ENCODE measurements around the gene PBXIP1.

PBXIP1 gene

DNA sequence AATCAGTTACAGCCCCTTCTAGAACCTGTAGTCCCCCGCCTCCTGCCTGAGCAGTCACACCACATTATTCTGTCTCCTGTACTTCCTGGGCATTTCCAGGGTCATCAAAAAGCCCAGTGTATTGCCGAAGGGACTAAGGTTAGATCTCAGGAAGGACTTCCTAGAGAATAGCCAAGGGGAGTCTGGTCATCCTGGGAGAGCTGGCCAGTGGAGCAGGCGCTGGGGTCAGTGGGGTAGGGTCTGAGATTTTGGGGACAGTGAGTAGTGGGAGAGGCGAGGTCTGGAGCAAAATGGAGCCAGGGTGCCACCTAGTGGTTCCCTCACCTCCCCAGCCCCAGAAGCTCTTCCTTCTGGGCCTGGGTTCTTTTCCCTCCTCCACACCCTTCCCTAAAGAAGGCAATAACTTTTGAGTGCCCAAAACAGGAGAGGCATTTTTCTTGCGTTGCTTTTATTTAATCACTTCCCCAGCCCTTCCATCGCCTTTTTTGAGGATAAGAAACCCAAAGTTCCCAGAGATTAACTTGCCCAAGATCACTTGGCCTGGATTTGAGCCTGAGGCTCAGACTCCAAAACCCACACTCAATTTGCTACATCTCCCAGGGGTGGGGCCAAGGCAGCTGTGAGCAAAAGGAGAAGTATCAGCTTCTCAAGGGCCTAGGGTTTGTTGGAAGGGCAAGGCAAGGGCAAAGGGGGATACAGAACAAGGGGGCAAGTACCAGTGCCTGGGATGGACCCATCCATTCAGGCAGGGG lies 12.1 kb downstream of the PBXIP1 start:
- no peak overlapping the region for H2AFZ ChIP-seq (ENCODE audit: low read depth, low read length)
- peak overlapping the region; percentile 29; the same call in 1 of the 2 replicates for H3K9ac ChIP-seq (ENCODE audit: low read length)
- H3K79me2 ChIP-seq (ENCODE audit: low read length), result no peaks in the 10 kb centered on the region
- peak overlapping the region; percentile 85 for H3K4me2 ChIP-seq (ENCODE audit: low read length)
- H3K36me3 ChIP-seq (replicated peaks; ENCODE audit: low read depth, low read length), result no peaks in the 10 kb centered on the region
- H3K4me1 ChIP-seq (ENCODE audit: low read length), result peaks cover 54% of the 10 kb centered on the region
- peak overlapping the region; percentile 88 for H3K27ac ChIP-seq (ENCODE audit: low read length)
- H3K27me3 ChIP-seq (ENCODE audit: low read depth, low read length), result no peaks in the 10 kb centered on the region
- peak overlapping the region; percentile 36 for H3K4me3 ChIP-seq (ENCODE audit: low read length)
- no peaks in the 10 kb centered on the region for H3K9me3 ChIP-seq (ENCODE audit: insufficient read depth, low read length)
- TF ChIP-seq, protein P1, sequence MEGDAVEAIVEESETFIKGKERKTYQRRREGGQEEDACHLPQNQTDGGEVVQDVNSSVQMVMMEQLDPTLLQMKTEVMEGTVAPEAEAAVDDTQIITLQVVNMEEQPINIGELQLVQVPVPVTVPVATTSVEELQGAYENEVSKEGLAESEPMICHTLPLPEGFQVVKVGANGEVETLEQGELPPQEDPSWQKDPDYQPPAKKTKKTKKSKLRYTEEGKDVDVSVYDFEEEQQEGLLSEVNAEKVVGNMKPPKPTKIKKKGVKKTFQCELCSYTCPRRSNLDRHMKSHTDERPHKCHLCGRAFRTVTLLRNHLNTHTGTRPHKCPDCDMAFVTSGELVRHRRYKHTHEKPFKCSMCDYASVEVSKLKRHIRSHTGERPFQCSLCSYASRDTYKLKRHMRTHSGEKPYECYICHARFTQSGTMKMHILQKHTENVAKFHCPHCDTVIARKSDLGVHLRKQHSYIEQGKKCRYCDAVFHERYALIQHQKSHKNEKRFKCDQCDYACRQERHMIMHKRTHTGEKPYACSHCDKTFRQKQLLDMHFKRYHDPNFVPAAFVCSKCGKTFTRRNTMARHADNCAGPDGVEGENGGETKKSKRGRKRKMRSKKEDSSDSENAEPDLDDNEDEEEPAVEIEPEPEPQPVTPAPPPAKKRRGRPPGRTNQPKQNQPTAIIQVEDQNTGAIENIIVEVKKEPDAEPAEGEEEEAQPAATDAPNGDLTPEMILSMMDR (IDR thresholded peaks at IDR 0.05; ENCODE audit: low read depth, low read length), result peak; percentile 97
- no peak for TF ChIP-seq EZH2phosphoT487 (IDR thresholded peaks at IDR 0.05; ENCODE audit: low read depth)
- H4K20me1 ChIP-seq (ENCODE audit: insufficient read depth, low read length), result no peaks in the 10 kb centered on the region

DNA sequence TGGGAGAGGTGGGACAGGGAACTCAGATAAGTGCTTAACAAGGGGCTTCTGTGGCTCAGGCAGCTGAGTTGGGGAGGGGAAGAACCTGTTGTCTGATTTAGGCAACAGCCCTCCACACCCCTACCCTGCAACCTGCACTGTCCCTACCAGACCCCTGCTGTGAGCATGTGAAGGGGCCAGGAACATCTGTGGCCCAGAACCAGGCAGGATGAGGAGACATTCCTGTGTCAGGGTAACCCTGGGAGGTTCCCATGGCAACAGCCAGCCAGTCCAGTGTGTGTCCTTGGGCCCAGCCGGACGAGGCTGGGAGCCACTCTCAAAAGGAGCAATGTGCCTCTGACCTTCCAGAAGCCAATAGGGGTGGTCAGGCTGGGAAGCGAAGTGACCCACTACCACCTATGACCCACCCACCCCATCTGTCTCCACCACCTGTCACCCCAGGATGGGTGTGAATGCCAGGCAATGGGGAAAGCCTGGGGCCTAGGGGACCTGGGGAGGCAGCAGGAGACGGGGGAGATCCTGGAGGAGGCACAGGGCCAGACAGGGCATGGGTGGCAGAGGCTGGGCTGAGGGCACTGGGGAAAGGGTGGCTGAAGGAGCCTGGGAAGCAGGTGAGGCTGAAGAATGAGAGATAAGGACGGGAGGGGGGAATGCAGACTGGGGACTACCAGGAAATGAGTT lies 14.4 kb downstream of the PBXIP1 start:
- H4K20me1 ChIP-seq (ENCODE audit: insufficient read depth, low read length), result no peaks in the 10 kb centered on the region
- H3K4me2 ChIP-seq (ENCODE audit: low read length), result peak overlapping the region; percentile 85
- no peaks in the 10 kb centered on the region for H3K79me2 ChIP-seq (ENCODE audit: low read length)
- H3K9ac ChIP-seq (ENCODE audit: low read length), result peak overlapping the region; percentile 82
- peaks cover 57% of the 10 kb centered on the region for H3K4me1 ChIP-seq (ENCODE audit: low read length)
- no peak overlapping the region for H2AFZ ChIP-seq (ENCODE audit: low read depth, low read length)
- H3K36me3 ChIP-seq (replicated peaks; ENCODE audit: low read depth, low read length), result no peaks in the 10 kb centered on the region
- no peaks in the 10 kb centered on the region for H3K9me3 ChIP-seq (ENCODE audit: insufficient read depth, low read length)
- H3K27me3 ChIP-seq (ENCODE audit: low read depth, low read length), result no peaks in the 10 kb centered on the region
- peak overlapping the region; percentile 88 for H3K27ac ChIP-seq (ENCODE audit: low read length)
- TF ChIP-seq, protein P1 (IDR thresholded peaks at IDR 0.05; ENCODE audit: low read depth, low read length), result no peak
- no peak for TF ChIP-seq EZH2phosphoT487 (IDR thresholded peaks at IDR 0.05; ENCODE audit: low read depth)
- peak overlapping the region; percentile 69 for H3K4me3 ChIP-seq (ENCODE audit: low read length)

DNA sequence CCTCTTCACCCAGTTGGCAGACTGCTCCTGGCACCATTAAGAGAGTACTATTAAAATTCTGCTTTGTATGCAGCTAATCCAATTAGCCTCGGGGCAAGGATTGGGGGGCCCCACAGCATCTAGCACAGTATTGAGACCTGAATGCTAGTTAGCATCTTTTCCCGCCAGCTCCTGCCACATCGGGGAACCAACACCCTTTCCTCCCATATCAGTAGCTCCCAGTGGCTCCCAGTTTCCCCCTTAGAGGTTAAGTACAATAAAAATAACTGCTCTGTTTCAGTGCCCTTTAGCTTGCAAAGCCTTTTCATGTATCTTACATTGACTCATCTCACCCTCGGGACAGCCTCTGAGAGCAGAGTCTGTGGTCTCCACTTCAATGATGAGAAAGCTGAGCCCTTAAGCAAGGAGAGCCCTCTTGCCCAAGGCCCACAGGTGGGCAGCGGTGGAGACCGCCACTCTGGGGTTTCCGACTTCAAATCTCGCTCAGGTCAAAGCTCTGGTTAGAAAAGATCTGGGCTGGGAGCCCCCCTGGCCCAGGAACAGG lies 15.2 kb downstream of the PBXIP1 start:
- peaks cover 61% of the 10 kb centered on the region for H3K4me1 ChIP-seq (ENCODE audit: low read length)
- no peaks in the 10 kb centered on the region for H4K20me1 ChIP-seq (ENCODE audit: insufficient read depth, low read length)
- H2AFZ ChIP-seq (ENCODE audit: low read depth, low read length), result no peak overlapping the region
- H3K36me3 ChIP-seq (replicated peaks; ENCODE audit: low read depth, low read length), result no peaks in the 10 kb centered on the region
- no peaks in the 10 kb centered on the region for H3K9me3 ChIP-seq (ENCODE audit: insufficient read depth, low read length)
- peak overlapping the region; percentile 22 for H3K27ac ChIP-seq (ENCODE audit: low read length)
- peak overlapping the region; percentile 13 for H3K4me3 ChIP-seq (ENCODE audit: low read length)
- H3K4me2 ChIP-seq (ENCODE audit: low read length), result peak overlapping the region; percentile 85
- H3K79me2 ChIP-seq (ENCODE audit: low read length), result peaks cover 7% of the 10 kb centered on the region
- TF ChIP-seq, protein P1 (IDR thresholded peaks at IDR 0.05; ENCODE audit: low read depth, low read length), result no peak
- no peak for TF ChIP-seq EZH2phosphoT487 (IDR thresholded peaks at IDR 0.05; ENCODE audit: low read depth)
- H3K27me3 ChIP-seq (ENCODE audit: low read depth, low read length), result no peaks in the 10 kb centered on the region
- peak overlapping the region; percentile 82; the same call in 1 of the 2 replicates for H3K9ac ChIP-seq (ENCODE audit: low read length)

DNA sequence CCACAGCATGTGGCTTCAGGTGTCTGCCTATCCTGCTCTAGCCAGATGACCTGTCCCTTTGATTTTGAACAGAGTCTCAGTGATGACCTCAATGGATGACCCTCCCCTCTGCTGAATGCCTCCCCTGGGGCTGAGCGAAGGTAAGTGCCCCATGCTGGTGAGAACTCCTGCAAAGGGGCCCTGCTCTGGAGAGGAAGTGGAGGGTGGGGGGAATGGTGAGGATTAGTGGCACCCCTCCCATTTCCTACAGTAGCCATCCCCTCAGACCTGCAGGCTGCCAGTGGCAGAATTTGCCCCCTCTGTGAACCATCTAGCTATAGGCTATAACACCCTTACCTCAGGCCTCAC lies 15.7 kb downstream of the PBXIP1 start:
- H4K20me1 ChIP-seq (ENCODE audit: insufficient read depth, low read length), result no peaks in the 10 kb centered on the region
- H3K9ac ChIP-seq (ENCODE audit: low read length), result peak overlapping the region; percentile 82; the same call in 1 of the 2 replicates
- peaks cover 12% of the 10 kb centered on the region for H3K79me2 ChIP-seq (ENCODE audit: low read length)
- H3K27ac ChIP-seq (ENCODE audit: low read length), result no peak overlapping the region
- H3K4me1 ChIP-seq (ENCODE audit: low read length), result peaks cover 65% of the 10 kb centered on the region
- no peak overlapping the region for H3K4me3 ChIP-seq (ENCODE audit: low read length)
- no peaks in the 10 kb centered on the region for H3K36me3 ChIP-seq (replicated peaks; ENCODE audit: low read depth, low read length)
- no peaks in the 10 kb centered on the region for H3K9me3 ChIP-seq (ENCODE audit: insufficient read depth, low read length)
- H2AFZ ChIP-seq (ENCODE audit: low read depth, low read length), result no peak overlapping the region
- peak overlapping the region; percentile 85 for H3K4me2 ChIP-seq (ENCODE audit: low read length)
- no peak for TF ChIP-seq EZH2phosphoT487 (IDR thresholded peaks at IDR 0.05; ENCODE audit: low read depth)
- TF ChIP-seq, protein P1 (IDR thresholded peaks at IDR 0.05; ENCODE audit: low read depth, low read length), result no peak
- H3K27me3 ChIP-seq (ENCODE audit: low read depth, low read length), result no peaks in the 10 kb centered on the region

Data from OCI-LY3 (cell line).